PC-3 (cell line): ENCODE data around the gene ZFAND6. TPM values are rescaled to one million over a fixed set of nuclear protein-coding genes. Genes with fewer than 3 reads are reported as not detected.

Experiments used
- ATAC-seq: fragments of 200-7000 bp; cut with Tn5 transposase; 2 replicates; pipeline ENCODE4 v1.9.1; 2020; ENCODE audit warnings: mild to moderate bottlenecking, moderate library complexity
- BruUV-seq: library from RNA; stranded (reverse); fragments of 400-500 nt; replicated peaks from 2 replicates; lab custom pipeline; 2021; lab: Mats Ljungman, UMichigan
- CTCF ChIA-PET: fragments of 300-600 bp; sonication (Branson Sonifier 250); formaldehyde crosslinking; loops from one replicate; lab custom pipeline; 2022; ENCODE audit warnings: antibody characterized with exemption; lab: Charles Lee
- POLR2A ChIA-PET: fragments of 300-600 bp; sonication (Branson Sonifier 250); formaldehyde crosslinking; loops from one replicate; lab custom pipeline; 2022; ENCODE audit warnings: antibody characterized with exemption; ENCODE audit not compliant: unreplicated experiment; lab: Charles Lee
- DNase-seq: peaks from one replicate; pipeline ENCODE4 v3.0.0-alpha.2; 2015
- H2AFZ ChIP-seq: fragments of 300-600 bp; sonication (generic); 2 replicates; pipeline ENCODE4 v1.6.0; 2016; ENCODE audit warnings: antibody characterized with exemption, low read length
- H3F3A ChIP-seq: fragments of 300-600 bp; sonication (generic); one replicate; pipeline ENCODE4 v1.6.0; 2017; ENCODE audit warnings: antibody characterized with exemption, low read length, control low read depth, mild to moderate bottlenecking; ENCODE audit not compliant: unreplicated experiment
- H3K27ac ChIP-seq: fragments of 300-600 bp; sonication (generic); 2 replicates; pipeline ENCODE4 v1.5.1; 2016; ENCODE audit warnings: mild to moderate bottlenecking, low read length
- H3K27me3 ChIP-seq: fragments of 300-600 bp; sonication (generic); 2 replicates; pipeline ENCODE4 v1.6.1; 2016; ENCODE audit warnings: low read length, mixed read lengths
- H3K36me3 ChIP-seq: fragments of 300-600 bp; sonication (generic); 2 replicates; pipeline ENCODE4 v1.6.1; 2016; ENCODE audit warnings: low read depth, mixed run types, low read length, mixed read lengths
- H3K4me1 ChIP-seq: fragments of 300-600 bp; sonication (generic); 2 replicates; pipeline ENCODE4 v1.5.1; 2016; ENCODE audit warnings: low read length; ENCODE audit not compliant: insufficient read depth
- H3K4me2 ChIP-seq: fragments of 300-600 bp; sonication (generic); 2 replicates; pipeline ENCODE4 v1.6.0; 2016; ENCODE audit warnings: low read length
- H3K4me3 ChIP-seq: fragments of 300-600 bp; sonication (generic); 2 replicates; pipeline ENCODE4 v1.5.1; 2016; ENCODE audit warnings: mild to moderate bottlenecking, low read length, mixed read lengths
- H3K79me2 ChIP-seq: fragments of 300-600 bp; sonication (generic); 2 replicates; pipeline ENCODE4 v1.6.1; 2017; ENCODE audit warnings: low read length, mixed read lengths
- H3K9ac ChIP-seq: fragments of 300-600 bp; sonication (generic); 2 replicates; pipeline ENCODE4 v1.6.0; 2016; ENCODE audit warnings: mild to moderate bottlenecking, low read length
- H3K9me2 ChIP-seq: fragments of 300-600 bp; sonication (generic); replicated peaks from 2 replicates; pipeline ENCODE4 v1.6.1; 2016; ENCODE audit warnings: mixed run types, low read length, mixed read lengths
- H3K9me3 ChIP-seq: fragments of 300-600 bp; sonication (generic); 2 replicates; pipeline ENCODE4 v1.6.1; 2016; ENCODE audit warnings: low read length, mixed read lengths
- H4K20me1 ChIP-seq: fragments of 300-600 bp; sonication (generic); 2 replicates; pipeline ENCODE4 v1.6.1; 2016; ENCODE audit warnings: low read length, mixed read lengths
- EZH2 ChIP-seq: fragments of 300-600 bp; sonication (generic); IDR thresholded peaks from one replicate; pipeline ENCODE4 v1.6.1; 2017; ENCODE audit warnings: antibody characterized with exemption, mild to moderate bottlenecking, low read length; ENCODE audit not compliant: unreplicated experiment
- EZH2phosphoT487 ChIP-seq: fragments of 300-600 bp; sonication (generic); IDR thresholded peaks from 2 replicates; pipeline ENCODE4 v1.6.1; 2018; ENCODE audit warnings: mild to moderate bottlenecking, antibody characterized with exemption, low read length, borderline replicate concordance
- intact Hi-C: fragments of 100-400 bp; cut with micrococcal nuclease; formaldehyde crosslinking; loops from 2 replicates; pipeline ENCODE4 v1.9.0; 2023
- total RNA-seq: library from RNA; depleted of rRNA; stranded (reverse); fragments of >200 nt; gene quantifications from 2 replicates; pipeline ENCODE4 v1.2.3, GENCODE V29; 2014
- TF ChIP-seq, protein P1 (sequence below): fragments of 300-600 bp; sonication (generic); conservative IDR thresholded peaks from 2 replicates; pipeline ENCODE4 v1.5.1; 2017; ENCODE audit warnings: antibody characterized with exemption, low read depth, mild to moderate bottlenecking, low read length

The ZFAND6 gene
- total RNA-seq, 1 experiment from 2014 or later: 96.6 TPM

DNA sequence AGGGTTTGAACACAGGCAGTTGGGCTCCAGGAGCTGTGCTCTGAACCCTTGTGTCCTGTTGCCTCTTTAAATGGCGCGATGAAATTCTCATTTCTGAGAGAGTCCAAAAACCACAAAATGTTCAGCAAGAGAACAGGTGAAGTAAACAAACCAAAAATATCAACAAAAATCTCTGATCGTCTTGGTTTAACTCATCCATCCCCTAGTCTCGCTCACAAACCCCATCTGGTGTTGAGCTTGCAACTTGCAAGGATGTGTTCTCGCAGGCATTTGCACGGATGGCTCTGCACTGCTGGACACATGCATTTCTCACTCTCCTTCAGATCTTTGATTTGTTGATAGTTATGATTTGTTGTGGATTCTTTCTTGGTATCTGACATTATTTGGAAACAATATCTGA is 124.4 kb downstream of the ZFAND6 start:
- ATAC-seq (no peak), DNase-seq (peak; percentile 9)
- no peak overlapping the region for H2AFZ ChIP-seq
- H3F3A ChIP-seq: no peaks in the 10 kb centered on the region
- CTCF ChIA-PET: interaction anchor here (0.6 kb wide), 1 partner anchor 15 kb away, joined by 3 read pairs; no protein-coding TSS in a partner anchor
- H3K79me2 ChIP-seq: no peaks in the 10 kb centered on the region
- POLR2A ChIA-PET: no interaction called here
- intact Hi-C loops: no loop called here
- peaks cover 10% of the 10 kb centered on the region for H3K4me1 ChIP-seq
- TF ChIP-seq, protein P1, sequence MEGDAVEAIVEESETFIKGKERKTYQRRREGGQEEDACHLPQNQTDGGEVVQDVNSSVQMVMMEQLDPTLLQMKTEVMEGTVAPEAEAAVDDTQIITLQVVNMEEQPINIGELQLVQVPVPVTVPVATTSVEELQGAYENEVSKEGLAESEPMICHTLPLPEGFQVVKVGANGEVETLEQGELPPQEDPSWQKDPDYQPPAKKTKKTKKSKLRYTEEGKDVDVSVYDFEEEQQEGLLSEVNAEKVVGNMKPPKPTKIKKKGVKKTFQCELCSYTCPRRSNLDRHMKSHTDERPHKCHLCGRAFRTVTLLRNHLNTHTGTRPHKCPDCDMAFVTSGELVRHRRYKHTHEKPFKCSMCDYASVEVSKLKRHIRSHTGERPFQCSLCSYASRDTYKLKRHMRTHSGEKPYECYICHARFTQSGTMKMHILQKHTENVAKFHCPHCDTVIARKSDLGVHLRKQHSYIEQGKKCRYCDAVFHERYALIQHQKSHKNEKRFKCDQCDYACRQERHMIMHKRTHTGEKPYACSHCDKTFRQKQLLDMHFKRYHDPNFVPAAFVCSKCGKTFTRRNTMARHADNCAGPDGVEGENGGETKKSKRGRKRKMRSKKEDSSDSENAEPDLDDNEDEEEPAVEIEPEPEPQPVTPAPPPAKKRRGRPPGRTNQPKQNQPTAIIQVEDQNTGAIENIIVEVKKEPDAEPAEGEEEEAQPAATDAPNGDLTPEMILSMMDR: peak; percentile 40; the same call in 1 of the 2 replicates
- TF ChIP-seq EZH2: no peak
- peaks cover 37% of the 10 kb centered on the region for H3K36me3 ChIP-seq
- H3K9me2 ChIP-seq: no peaks in the 10 kb centered on the region
- no TSS peak for BruUV-seq
- H3K27ac ChIP-seq: no peak overlapping the region
- H3K4me3 ChIP-seq: no peak overlapping the region
- no peak overlapping the region for H3K4me2 ChIP-seq
- H3K9me3 ChIP-seq: no peaks in the 10 kb centered on the region
- no peaks in the 10 kb centered on the region for H4K20me1 ChIP-seq
- no peak overlapping the region for H3K9ac ChIP-seq
- no peaks in the 10 kb centered on the region for H3K27me3 ChIP-seq

DNA sequence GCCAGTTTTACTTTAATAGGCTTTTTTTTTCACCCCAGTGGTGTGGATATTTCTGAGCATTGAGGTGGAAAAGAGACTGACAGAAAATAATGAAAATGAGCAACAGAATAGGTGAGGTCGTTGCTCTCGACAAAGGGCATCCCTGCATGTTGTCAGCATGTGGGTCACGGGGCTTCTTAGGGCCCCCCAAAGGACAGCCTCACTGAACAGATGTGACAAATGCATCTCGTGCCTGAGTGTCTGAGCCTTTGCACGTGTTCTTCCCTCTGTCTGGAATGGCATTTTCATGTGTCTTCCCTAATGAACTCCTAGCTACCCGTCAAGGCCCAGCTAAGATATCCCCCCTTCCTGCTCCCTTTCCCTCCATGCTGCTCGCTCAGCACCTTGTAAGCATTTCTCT is 125.1 kb downstream of the ZFAND6 start:
- Histone ChIP-seq H3K4me1 (peaks cover 6% of the 10 kb centered on the region), H3K4me3 (no peak overlapping the region), H3K9me2 (no peaks in the 10 kb centered on the region), H3K9me3 (no peaks in the 10 kb centered on the region), H3F3A (no peaks in the 10 kb centered on the region), H2AFZ (no peak overlapping the region), H3K27me3 (no peaks in the 10 kb centered on the region), H3K9ac (no peak overlapping the region), H3K4me2 (no peak overlapping the region), H3K36me3 (peaks cover 37% of the 10 kb centered on the region), H3K79me2 (no peaks in the 10 kb centered on the region), H4K20me1 (no peaks in the 10 kb centered on the region), H3K27ac (no peak overlapping the region)
- CTCF ChIA-PET: interaction anchor here (0.6 kb wide), 1 partner anchor 16 kb away, joined by 3 read pairs; no protein-coding TSS in a partner anchor
- intact Hi-C loops: no loop called here
- ATAC-seq (no peak), DNase-seq (no peak)
- TF ChIP-seq EZH2phosphoT487 (no peak), EZH2 (no peak)
- TF ChIP-seq, protein P1: no peak
- POLR2A ChIA-PET: no interaction called here
- BruUV-seq: no TSS peak

DNA sequence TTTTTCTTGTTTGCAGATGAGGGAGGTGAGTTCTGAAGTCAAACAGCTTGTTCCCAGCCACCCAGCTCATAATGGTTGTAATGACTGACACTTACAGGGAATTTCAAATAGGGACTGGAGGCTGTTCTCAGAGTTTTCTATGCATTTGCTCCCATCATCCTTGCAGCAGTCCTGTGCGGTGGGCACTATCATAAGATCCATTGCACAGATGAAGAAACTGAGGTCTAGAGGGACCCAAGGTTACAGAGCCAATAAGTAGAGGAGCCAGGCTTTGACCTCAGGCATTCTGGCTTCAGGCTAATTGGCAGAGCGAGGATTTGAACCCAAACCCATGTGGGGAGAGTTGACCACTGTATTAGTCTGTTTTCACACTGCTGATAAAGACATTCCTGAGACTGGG is 125.7 kb downstream of the ZFAND6 start:
- H3K9me3 ChIP-seq: no peaks in the 10 kb centered on the region
- ChIA-PET POLR2A (no interaction called here), CTCF (no interaction called here)
- H3K79me2 ChIP-seq: no peaks in the 10 kb centered on the region
- no peaks in the 10 kb centered on the region for H3K27me3 ChIP-seq
- BruUV-seq: no TSS peak
- H3K4me1 ChIP-seq: no peaks in the 10 kb centered on the region
- no peaks in the 10 kb centered on the region for H4K20me1 ChIP-seq
- H3K36me3 ChIP-seq: peaks cover 37% of the 10 kb centered on the region
- no peak overlapping the region for H3K4me3 ChIP-seq
- ATAC-seq (no peak), DNase-seq (no peak)
- H3K4me2 ChIP-seq: no peak overlapping the region
- H3K9me2 ChIP-seq: no peaks in the 10 kb centered on the region
- no peak overlapping the region for H2AFZ ChIP-seq
- no peak overlapping the region for H3K27ac ChIP-seq
- H3F3A ChIP-seq: no peaks in the 10 kb centered on the region
- no peak for TF ChIP-seq EZH2
- TF ChIP-seq EZH2phosphoT487: no peak
- intact Hi-C loops: no loop called here
- no peak overlapping the region for H3K9ac ChIP-seq
